Liver (tissue), 9 donors: ENCODE results near the gene LGR6. TPM values are rescaled to one million over a fixed set of nuclear protein-coding genes. Genes with fewer than 3 reads are reported as not detected.
"Not testable (repeated sequence)": the region's sequence is repeated elsewhere in the genome, so short reads cannot be mapped to it uniquely, and the experiment has no call there.

Experiments used
- DNase-seq: peaks from one replicate; pipeline ENCODE4 v3.0.0-alpha.2; 2017; ENCODE audit warnings: low spot score
- H3K27ac ChIP-seq, 2 donors: one replicate each; pipeline ENCODE4 v1.7.0; 2013; ENCODE audit warnings: inconsistent platforms in 2 of 2, low read length in 2 of 2, control low read depth in 1 of 2, low read depth in 1 of 2, mild to moderate bottlenecking in 1 of 2
- H3K27me3 ChIP-seq, 4 donors: one replicate each; pipeline versions ENCODE4 v1.6.1 to v1.7.0; 2013; ENCODE audit warnings: low read length in 3 of 4, inconsistent platforms in 1 of 4, mild to moderate bottlenecking in 1 of 4, moderate library complexity in 1 of 4; ENCODE audit not compliant: control insufficient read depth in 4 of 4, insufficient read depth in 4 of 4
- H3K36me3 ChIP-seq, 4 donors: one replicate each; pipeline versions ENCODE4 v1.6.1 to v1.7.0; 2013; ENCODE audit warnings: low read length in 3 of 4, mild to moderate bottlenecking in 3 of 4, low read depth in 1 of 4, moderate library complexity in 1 of 4; ENCODE audit not compliant: control insufficient read depth in 4 of 4, insufficient read depth in 3 of 4
- H3K4me1 ChIP-seq, 4 donors: one replicate each; pipeline versions ENCODE4 v1.6.1 to v1.7.0; 2013; ENCODE audit warnings: low read length in 3 of 4, mild to moderate bottlenecking in 3 of 4, moderate library complexity in 1 of 4; ENCODE audit not compliant: control insufficient read depth in 4 of 4, insufficient read depth in 4 of 4
- H3K4me3 ChIP-seq, 3 donors: one replicate each; pipeline versions ENCODE4 v1.6.1 to v1.7.0; 2013; ENCODE audit warnings: low read length in 3 of 3, control low read depth in 1 of 3, low read depth in 1 of 3, mild to moderate bottlenecking in 1 of 3
- H3K9ac ChIP-seq, 2 donors: one replicate each; pipeline ENCODE4 v1.7.0; 2013; ENCODE audit warnings: low read length in 2 of 2, mild to moderate bottlenecking in 2 of 2, moderate library complexity in 2 of 2, control low read depth in 1 of 2, low read depth in 1 of 2
- H3K9me3 ChIP-seq, 4 donors: one replicate each; pipeline versions ENCODE4 v1.6.1 to v1.7.0; 2013; ENCODE audit warnings: low read length in 3 of 4; ENCODE audit not compliant: control insufficient read depth in 4 of 4
- FOXA2 ChIP-seq: IDR thresholded peaks from 2 replicates; pipeline ENCODE4 v1.6.1; 2016; ENCODE audit warnings: antibody characterized with exemption
- HNF4A ChIP-seq, 2 donors: conservative IDR thresholded peaks; 2 replicates each; pipeline ENCODE4 v1.6.1; 2016; ENCODE audit warnings: antibody characterized with exemption in 2 of 2, mild to moderate bottlenecking in 2 of 2
- SP1 ChIP-seq: IDR thresholded peaks from 2 replicates; pipeline ENCODE4 v1.6.1; 2018; ENCODE audit warnings: antibody characterized with exemption, mild to moderate bottlenecking
- TAF1 ChIP-seq: conservative IDR thresholded peaks from 2 replicates; pipeline ENCODE4 v1.6.1; 2016; ENCODE audit warnings: antibody characterized with exemption, mild to moderate bottlenecking
- YY1 ChIP-seq: IDR thresholded peaks from 2 replicates; pipeline ENCODE4 v1.6.1; 2016; ENCODE audit warnings: antibody characterized with exemption, mild to moderate bottlenecking
- WGBS: extraction: QIAGEN DNeasy Blood & Tissue Kit; methylation state at CpG from one replicate; pipeline ENCODE4 v1.1.7; 2013; 5-methylcytosine and 5-hydroxymethylcytosine counted together
- polyA plus RNA-seq, 2 donors: library from polyadenylated mRNA; stranded (reverse) in 1 of 2; unstranded in 1 of 2; fragments of 200-250 nt in 1 of 2; fragments of >200 nt in 1 of 2; fragmentation: Nextera tagmentation in 1 of 2; extraction: Ambion mirVana in 1 of 2; gene quantifications; one replicate each; pipeline versions ENCODE4 v1.2.1 to v1.2.3, GENCODE V29; 2013 to 2015
- total RNA-seq, 2 donors: library from RNA; depleted of rRNA; stranded (reverse); fragments of >200 nt; gene quantifications; one replicate each; pipeline ENCODE4 v1.2.3, GENCODE V29; 2014
- TF ChIP-seq, protein P1 (sequence below): IDR thresholded peaks from 2 replicates; pipeline ENCODE4 v1.6.1; 2016; ENCODE audit warnings: antibody characterized with exemption
- TF ChIP-seq, protein P2 (sequence below): IDR thresholded peaks from 2 replicates; pipeline ENCODE4 v1.6.1; 2016; ENCODE audit warnings: antibody characterized with exemption
- TF ChIP-seq, protein P3 (sequence below): fragments of 150-350 bp; IDR thresholded peaks from 2 replicates; pipeline ENCODE4 v1.5.1; 2017; ENCODE audit warnings: improper control_type of control experiment, low read depth, low read length; ENCODE audit not compliant: missing input control
- TF ChIP-seq, protein P4 (sequence below): IDR thresholded peaks from 2 replicates; pipeline ENCODE4 v1.6.1; 2016; ENCODE audit warnings: antibody characterized with exemption
- donor health status: healthy.
- donor health status: healthy.
- donor health status: healthy.
- donor health status: healthy.
- donor health status: healthy.

The LGR6 gene
- total and polyA plus RNA-seq, 4 donors, result 0.05 to 1.2 (median 0.75) TPM

DNA sequence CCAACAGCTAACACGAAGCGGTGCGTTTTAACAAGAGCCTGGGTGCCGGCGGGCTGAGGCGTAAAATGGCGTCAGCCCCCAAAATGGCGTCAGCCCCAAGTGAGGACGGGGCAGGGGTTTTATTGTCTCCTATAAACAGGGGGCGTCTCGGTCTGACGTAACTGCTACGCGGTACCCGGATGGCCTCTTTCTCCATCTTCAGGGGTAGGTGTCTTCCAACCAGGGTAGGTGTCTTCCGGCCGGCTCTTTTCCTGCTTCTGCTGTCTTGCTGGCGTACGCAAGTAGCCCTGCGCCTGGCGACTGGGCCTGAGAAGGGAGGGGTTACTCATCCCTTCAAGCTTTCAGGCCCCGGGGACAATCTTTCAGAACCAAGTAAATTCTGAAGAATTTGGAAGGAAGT, 45.3 kb downstream of the LGR6 start:
- 93% methylated on average over 22 of the region's 22 CpGs for WGBS
- no peak overlapping the region for H3K27ac ChIP-seq
- no peaks in the 10 kb centered on the region for H3K9me3 ChIP-seq
- no peak for DNase-seq
- no peaks in the 10 kb centered on the region for H3K4me1 ChIP-seq
- TF ChIP-seq, protein P1, sequence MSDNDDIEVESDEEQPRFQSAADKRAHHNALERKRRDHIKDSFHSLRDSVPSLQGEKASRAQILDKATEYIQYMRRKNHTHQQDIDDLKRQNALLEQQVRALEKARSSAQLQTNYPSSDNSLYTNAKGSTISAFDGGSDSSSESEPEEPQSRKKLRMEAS, result no peak
- TF ChIP-seq SP1, result no peak
- no peak for TF ChIP-seq HNF4A (conservative IDR thresholded peaks at IDR 0.05)
- TF ChIP-seq FOXA2, result no peak
- TF ChIP-seq YY1, result no peak
- TF ChIP-seq, protein P2, sequence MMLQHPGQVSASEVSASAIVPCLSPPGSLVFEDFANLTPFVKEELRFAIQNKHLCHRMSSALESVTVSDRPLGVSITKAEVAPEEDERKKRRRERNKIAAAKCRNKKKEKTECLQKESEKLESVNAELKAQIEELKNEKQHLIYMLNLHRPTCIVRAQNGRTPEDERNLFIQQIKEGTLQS, result no peak
- no peak overlapping the region for H3K9ac ChIP-seq
- H3K4me3 ChIP-seq, result no peak overlapping the region
- no peaks in the 10 kb centered on the region for H3K36me3 ChIP-seq
- H3K27me3 ChIP-seq, result no peaks in the 10 kb centered on the region

DNA sequence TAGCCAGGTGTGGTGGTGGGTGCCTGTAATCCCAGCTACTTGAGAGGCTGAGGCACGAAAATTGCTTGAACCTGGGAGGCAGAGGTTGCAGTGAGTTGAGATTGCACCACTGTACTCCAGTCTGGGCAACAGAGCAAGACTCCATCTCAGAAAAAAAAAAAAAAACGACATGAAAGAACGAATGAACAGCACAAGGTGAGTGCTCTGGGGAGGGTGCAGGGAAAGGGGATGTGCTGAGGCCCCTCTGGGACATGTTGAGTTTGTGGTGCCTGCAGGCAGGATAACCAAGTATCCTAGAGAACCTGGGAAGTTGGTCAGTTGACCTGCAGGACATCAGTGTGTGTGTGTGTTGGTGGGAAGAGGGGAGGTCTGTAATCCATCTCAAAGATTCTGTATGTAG, 46.6 kb downstream of the LGR6 start:
- WGBS, result 66% methylated on average over 3 of the region's 3 CpGs
- H3K4me1 ChIP-seq, H3K9me3 ChIP-seq, H3K4me3 ChIP-seq, H3K36me3 ChIP-seq, DNase-seq, H3K27me3 ChIP-seq, H3K27ac ChIP-seq, H3K9ac ChIP-seq: not testable (repeated sequence)

DNA sequence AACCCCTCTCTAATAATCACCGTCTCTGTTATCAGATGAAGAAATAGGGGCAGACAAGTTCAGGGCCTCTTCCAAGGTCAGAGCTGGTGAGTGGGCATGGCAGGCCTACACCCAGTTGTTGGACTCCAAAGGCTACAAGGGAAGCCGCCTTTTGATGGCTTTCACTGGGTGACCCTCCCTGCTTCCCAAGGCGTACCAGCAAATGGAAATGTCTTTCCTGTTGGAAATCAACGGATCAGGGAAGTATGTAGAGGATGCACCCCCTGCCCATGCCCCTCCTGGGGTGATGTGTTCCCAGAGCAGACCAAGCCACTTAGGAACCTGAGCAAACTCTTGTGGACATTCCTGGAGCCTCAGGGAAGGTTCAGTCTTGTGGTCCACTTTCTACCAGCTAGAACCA, 47.4 kb downstream of the LGR6 start:
- Histone ChIP-seq H3K9ac (no peak overlapping the region), H3K4me3 (no peak overlapping the region), H3K27ac (no peak overlapping the region), H3K4me1 (no peaks in the 10 kb centered on the region), H3K36me3 (no peaks in the 10 kb centered on the region), H3K27me3 (no peaks in the 10 kb centered on the region), H3K9me3 (no peaks in the 10 kb centered on the region)
- no peak for DNase-seq
- TF ChIP-seq, protein P3, sequence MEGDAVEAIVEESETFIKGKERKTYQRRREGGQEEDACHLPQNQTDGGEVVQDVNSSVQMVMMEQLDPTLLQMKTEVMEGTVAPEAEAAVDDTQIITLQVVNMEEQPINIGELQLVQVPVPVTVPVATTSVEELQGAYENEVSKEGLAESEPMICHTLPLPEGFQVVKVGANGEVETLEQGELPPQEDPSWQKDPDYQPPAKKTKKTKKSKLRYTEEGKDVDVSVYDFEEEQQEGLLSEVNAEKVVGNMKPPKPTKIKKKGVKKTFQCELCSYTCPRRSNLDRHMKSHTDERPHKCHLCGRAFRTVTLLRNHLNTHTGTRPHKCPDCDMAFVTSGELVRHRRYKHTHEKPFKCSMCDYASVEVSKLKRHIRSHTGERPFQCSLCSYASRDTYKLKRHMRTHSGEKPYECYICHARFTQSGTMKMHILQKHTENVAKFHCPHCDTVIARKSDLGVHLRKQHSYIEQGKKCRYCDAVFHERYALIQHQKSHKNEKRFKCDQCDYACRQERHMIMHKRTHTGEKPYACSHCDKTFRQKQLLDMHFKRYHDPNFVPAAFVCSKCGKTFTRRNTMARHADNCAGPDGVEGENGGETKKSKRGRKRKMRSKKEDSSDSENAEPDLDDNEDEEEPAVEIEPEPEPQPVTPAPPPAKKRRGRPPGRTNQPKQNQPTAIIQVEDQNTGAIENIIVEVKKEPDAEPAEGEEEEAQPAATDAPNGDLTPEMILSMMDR, result no peak
- 81% methylated on average over 4 of the region's 4 CpGs for WGBS

DNA sequence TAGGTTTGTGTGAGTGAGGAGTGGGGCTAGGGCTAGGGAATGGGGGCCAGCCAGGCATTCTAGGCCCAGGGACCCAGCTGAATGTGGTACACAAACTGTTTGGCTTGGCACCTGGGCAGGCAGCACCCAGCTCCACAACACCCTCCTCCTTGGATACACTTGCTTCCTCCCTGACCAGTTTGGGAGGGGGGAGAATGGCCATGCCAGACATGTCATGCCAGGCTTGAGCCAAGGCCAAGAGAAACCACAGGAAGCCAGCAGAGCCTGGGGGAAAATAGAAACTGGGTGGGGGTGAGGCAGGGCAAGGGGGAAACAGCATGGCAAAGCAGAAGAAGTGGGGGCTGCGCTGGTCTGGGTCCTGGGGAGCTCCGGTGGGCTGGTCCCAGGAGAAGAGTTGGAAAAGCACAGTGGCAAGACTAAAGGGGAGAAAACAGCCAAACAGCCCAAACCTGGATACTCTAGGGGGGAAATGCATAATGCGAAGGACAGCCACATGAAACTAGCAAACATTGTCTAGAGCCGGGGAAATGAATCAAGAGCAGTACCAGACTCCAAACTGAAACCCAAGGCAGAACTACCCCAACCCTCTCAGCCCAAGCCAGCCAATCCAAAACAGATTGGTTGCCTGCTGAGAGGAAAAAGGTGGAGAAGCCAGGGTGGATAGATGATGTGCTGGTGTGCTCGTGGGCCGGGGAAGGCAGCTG, 47.9 kb downstream of the LGR6 start:
- Histone ChIP-seq H3K27me3 (no peaks in the 10 kb centered on the region), H3K9ac (no peak overlapping the region), H3K4me3 (no peak overlapping the region), H3K27ac (no peak overlapping the region), H3K4me1 (no peaks in the 10 kb centered on the region), H3K9me3 (no peaks in the 10 kb centered on the region), H3K36me3 (no peaks in the 10 kb centered on the region)
- no peak for DNase-seq
- TF ChIP-seq TAF1, result no peak
- TF ChIP-seq, protein P2, result no peak
- TF ChIP-seq, protein P1, result no peak
- TF ChIP-seq, protein P4, sequence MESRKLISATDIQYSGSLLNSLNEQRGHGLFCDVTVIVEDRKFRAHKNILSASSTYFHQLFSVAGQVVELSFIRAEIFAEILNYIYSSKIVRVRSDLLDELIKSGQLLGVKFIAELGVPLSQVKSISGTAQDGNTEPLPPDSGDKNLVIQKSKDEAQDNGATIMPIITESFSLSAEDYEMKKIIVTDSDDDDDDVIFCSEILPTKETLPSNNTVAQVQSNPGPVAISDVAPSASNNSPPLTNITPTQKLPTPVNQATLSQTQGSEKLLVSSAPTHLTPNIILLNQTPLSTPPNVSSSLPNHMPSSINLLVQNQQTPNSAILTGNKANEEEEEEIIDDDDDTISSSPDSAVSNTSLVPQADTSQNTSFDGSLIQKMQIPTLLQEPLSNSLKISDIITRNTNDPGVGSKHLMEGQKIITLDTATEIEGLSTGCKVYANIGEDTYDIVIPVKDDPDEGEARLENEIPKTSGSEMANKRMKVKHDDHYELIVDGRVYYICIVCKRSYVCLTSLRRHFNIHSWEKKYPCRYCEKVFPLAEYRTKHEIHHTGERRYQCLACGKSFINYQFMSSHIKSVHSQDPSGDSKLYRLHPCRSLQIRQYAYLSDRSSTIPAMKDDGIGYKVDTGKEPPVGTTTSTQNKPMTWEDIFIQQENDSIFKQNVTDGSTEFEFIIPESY, result no peak
- WGBS, result 82% methylated on average over 6 of the region's 6 CpGs
